Smooth muscle cell of the coronary artery (primary cell): ENCODE results near the gene KCNC4. TPM values are rescaled to one million over a fixed set of nuclear protein-coding genes. Genes with fewer than 3 reads are reported as not detected.

Experiments
- total RNA-seq: library from RNA; depleted of rRNA; stranded (reverse); fragments of >200 nt; gene quantifications from 2 replicates; pipeline ENCODE4 v1.2.3, GENCODE V29; 2014; ENCODE audit warnings: low replicate concordance

The KCNC4 gene
- 1.2 and 5.3 TPM in 2 replicates for total RNA-seq

DNA sequence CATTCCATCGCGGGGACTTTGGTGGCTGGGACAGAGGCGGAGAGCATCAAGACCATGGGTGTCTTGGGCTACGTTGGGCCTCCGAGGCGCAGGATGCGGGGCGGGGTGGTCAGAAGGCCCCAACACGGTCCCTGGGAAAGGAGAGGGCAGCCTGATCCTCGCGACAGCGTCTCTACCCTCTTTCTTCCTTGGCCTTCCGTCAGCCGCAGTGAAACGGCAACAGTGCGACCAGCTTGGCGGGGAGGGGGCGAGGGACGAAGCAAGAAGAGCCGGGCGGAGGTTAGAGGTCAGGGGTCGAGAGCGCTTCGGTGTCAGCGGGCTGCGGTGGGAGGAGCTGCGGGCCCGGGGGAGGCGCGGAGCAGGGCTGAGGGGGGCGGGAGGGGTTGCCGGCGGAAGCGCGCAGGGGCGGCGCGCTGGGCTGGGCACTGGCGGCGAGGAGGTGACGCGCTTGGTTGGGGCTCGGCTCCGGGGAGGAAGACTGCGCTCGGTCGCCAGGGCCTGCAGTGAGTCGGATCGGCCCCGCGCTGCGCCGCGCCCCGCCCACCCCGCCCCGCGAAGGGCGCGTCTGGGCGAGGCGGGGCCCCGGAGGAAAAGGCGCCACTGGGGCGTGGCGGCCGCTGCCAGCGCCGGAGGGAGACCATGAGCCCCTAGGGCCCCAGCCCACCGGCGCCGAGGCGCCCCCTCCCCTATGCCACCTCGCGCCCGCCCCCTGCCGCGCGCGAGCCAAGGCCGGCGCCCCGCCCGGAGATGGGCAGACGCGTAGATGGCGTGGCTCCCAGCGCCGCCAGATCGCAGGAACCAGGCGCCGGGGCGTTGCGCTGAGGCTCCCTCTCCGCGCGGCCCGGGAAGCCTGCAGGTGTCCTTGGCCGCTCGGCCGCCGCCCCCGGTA, at the start of gene KCNC4:
TSS of gene KCNC4 (plus strand) at position 600 of the 889 bp plus-strand sequence. CDS start 1,186 bp downstream, outside the sequence.

Other genes with a start within 250 kb of the KCNC4 start
- gene AHCYL1, start 225.5 kb upstream of the KCNC4 start, total RNA-seq = 58.8 and 59.9 TPM in 2 replicates
- gene STRIP1, start 175.7 kb upstream of the KCNC4 start, total RNA-seq = 35.9 and 61.7 TPM in 2 replicates
- gene ALX3, start 139.6 kb upstream of the KCNC4 start, total RNA-seq = not detected in 2 replicates
- not detected in 2 replicates for gene UBL4B, start 97.9 kb upstream of the KCNC4 start, total RNA-seq
- gene SLC6A17, start 59.8 kb upstream of the KCNC4 start, total RNA-seq = under 0.01 and 0.82 TPM in 2 replicates
- 25.0 and 26.9 TPM in 2 replicates for gene RBM15, start 129.1 kb downstream of the KCNC4 start, total RNA-seq
- 10.3 and 44.4 TPM in 2 replicates for gene SLC16A4, start 180.7 kb downstream of the KCNC4 start, total RNA-seq
- 81.1 and 82.1 TPM in 2 replicates for gene LAMTOR5, start 197.4 kb downstream of the KCNC4 start, total RNA-seq
- not detected in 2 replicates for gene PROK1, start 240.8 kb downstream of the KCNC4 start, total RNA-seq